Measurements from ENCODE around the gene CLTCL1.
A peak's percentile ranks its signal among the peaks of the same experiment; 100 is the strongest.

CLTCL1 gene

GRCh38 chr22:19147195-19147780 lies 144.2 kb downstream of the CLTCL1 start:
- DNase-seq, result no peak

GRCh38 chr22:19146215-19146968 lies 145.1 kb downstream of the CLTCL1 start:
- DNase-seq, result no peak

GRCh38 chr22:19143967-19144400 lies 147.5 kb downstream of the CLTCL1 start:
- DNase-seq, result peak; percentile 51

- DNase-seq, result no peak
Measured at GRCh38 chr22:19143212-19143611, 148.3 kb downstream of the CLTCL1 start.

GRCh38 chr22:19142394-19142793 lies 149.1 kb downstream of the CLTCL1 start:
- no peak for DNase-seq

- no peak for DNase-seq
Measured at GRCh38 chr22:19139974-19140373, 151.5 kb downstream of the CLTCL1 start.

- DNase-seq, result no peak
Measured at GRCh38 chr22:19139001-19139356, 152.5 kb downstream of the CLTCL1 start.

- DNase-seq, result no peak
Measured at GRCh38 chr22:19138217-19139000, 153.1 kb downstream of the CLTCL1 start.

GRCh38 chr22:19137384-19138216 lies 153.9 kb downstream of the CLTCL1 start:
- DNase-seq, result no peak

- no peak for DNase-seq
Measured at GRCh38 chr22:19136915-19137314, 154.6 kb downstream of the CLTCL1 start.

- DNase-seq, result no peak
Measured at GRCh38 chr22:19134874-19135273, 156.6 kb downstream of the CLTCL1 start.

- no peak for DNase-seq
Measured at GRCh38 chr22:19134176-19134831, 157.2 kb downstream of the CLTCL1 start.

GRCh38 chr22:19133561-19133960 lies 158.0 kb downstream of the CLTCL1 start:
- DNase-seq, result no peak

GRCh38 chr22:19132693-19133400 lies 158.7 kb downstream of the CLTCL1 start:
- no peak for DNase-seq

GRCh38 chr22:19132153-19132552 lies 159.4 kb downstream of the CLTCL1 start:
- no peak for DNase-seq

- DNase-seq, result no peak
Measured at GRCh38 chr22:19131685-19132015, 159.9 kb downstream of the CLTCL1 start.

- DNase-seq, result no peak
Measured at GRCh38 chr22:19130959-19131684, 160.4 kb downstream of the CLTCL1 start, which contains the start of gene TSSK2. Gene TSSK2, plus strand, starts transcription at chr22:19131308. Its CDS starts 92 bp downstream, at chr22:19131400.

GRCh38 chr22:19129871-19130270 lies 161.6 kb downstream of the CLTCL1 start:
- DNase-seq, result no peak
